GM21786 (cell line): ENCODE data around the gene LAMA5.

Source experiments
- ATAC-seq: cut with Tn5 transposase; IDR thresholded peaks from one replicate; pipeline ENCODE4 v1.9.1; 2021; ENCODE audit not compliant: unreplicated experiment

Gene LAMA5

DNA sequence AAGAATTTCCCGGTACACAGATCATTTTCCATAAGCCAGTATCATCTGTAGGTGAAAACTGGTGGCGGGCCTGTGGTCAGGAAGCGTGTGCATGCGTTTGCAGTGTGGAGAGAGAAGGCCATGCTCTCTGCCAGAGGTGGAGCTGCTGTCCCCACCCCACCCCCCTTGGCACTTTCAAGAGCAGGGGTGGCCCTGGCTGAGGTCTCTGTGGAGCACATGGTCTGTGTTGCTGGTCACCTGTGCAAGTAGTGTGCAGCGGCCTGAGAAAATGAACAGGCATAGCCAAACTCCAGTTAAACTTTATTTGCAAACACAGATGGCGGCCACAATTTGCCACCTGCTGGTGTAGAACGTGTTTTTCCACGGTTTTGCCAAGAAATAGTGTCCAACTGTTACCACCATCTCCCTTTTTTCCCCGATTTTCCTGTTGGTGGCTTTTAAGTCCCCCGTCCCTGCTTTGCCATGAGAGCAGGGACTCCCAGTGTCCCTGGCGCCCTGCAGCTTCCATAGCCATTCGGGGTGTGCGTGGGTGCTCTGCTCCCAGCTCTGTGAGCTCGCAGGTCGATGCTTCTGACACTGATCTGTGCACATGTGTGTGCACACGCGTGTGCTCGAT lies 61.9 kb downstream of the LAMA5 start:
- no peak for ATAC-seq

GRCh38 chr20:62304331-62305148 lies 62.6 kb downstream of the LAMA5 start:
- no peak for ATAC-seq

DNA sequence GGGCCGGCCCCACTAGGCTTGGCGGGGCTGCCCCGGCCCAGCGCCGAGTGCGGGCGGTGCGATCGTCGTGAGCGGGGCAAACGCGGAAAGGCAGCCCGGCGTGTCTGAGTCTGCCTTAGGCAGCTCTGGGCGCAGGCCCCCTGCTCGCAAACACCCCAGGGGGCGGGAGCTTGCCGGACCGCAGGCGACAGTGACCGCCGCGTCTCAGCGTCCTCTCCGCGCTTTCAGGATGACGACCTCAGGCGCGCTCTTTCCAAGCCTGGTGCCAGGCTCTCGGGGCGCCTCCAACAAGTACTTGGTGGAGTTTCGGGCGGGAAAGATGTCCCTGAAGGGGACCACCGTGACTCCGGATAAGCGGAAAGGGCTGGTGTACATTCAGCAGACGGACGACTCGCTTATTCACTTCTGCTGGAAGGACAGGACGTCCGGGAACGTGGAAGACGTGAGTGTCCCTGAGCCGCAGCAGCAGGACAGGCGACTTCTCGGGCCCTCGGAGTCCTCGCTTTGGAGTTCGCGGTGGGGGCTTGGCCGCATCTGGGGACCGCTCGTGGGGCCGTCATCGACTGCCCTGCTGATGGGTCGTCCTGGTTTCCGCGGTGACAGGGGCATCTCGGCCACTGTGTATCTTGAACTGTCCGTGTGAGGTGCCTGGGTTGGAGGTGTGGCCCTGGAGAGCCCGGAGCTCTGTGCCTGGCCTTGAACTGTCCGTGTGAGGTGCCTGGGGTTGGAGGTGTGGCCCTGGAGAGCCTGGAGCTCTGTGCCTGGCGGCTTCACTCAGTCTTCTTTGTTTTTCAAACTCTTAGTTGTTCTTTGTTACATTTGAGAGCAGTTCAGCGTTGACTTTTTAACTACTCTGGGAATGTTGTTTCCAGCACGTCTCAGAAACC lies 63.5 kb downstream of the LAMA5 start:
- ATAC-seq, result no peak

GRCh38 chr20:62303062-62303339 lies 64.1 kb downstream of the LAMA5 start:
- no peak for ATAC-seq

GRCh38 chr20:62302341-62303061 lies 64.6 kb downstream of the LAMA5 start, which contains the start of gene ADRM1:
Gene ADRM1 (plus strand): TSS chr20:62302997. CDS start chr20:62303569, 572 bp downstream.
- ATAC-seq, result peak; percentile 79

- ATAC-seq, result peak; percentile 48
These were observed 65.3 kb downstream of the LAMA5 start for GRCh38 chr20:62301773-62302340.

- ATAC-seq, result no peak
These were observed 65.9 kb downstream of the LAMA5 start for GRCh38 chr20:62301111-62301668.

- ATAC-seq, result no peak
These were observed 66.8 kb downstream of the LAMA5 start for GRCh38 chr20:62300319-62300718.

DNA sequence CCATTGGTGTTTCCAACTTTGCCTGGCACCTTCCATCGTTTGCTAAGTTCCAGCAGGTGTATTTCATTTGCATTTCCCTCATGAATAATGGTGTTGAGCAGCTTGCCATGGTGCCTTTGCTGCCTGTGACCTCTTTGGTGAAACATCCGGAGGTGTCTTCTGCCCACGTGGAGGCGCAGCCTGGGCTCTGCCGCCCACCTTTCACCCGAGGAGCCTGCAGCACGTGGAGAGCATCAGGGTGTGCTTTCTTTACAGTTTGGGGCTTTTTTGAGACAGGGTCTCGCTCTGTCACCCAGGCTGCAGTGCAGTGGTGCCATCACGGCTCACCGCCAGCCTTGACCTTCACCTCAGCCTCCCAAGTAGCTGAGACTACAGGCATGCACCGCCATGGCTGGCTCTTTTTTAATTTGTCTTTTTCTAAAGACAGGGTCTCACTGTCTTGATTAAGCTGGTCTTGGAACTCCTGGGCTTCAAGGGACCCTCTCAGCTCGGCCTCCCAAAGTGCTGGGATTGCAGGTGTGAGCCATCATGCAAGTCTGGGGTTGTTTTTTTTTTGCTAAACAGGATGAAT lies 67.4 kb downstream of the LAMA5 start:
- no peak for ATAC-seq

GRCh38 chr20:62298577-62299249 lies 68.4 kb downstream of the LAMA5 start:
- no peak for ATAC-seq

DNA sequence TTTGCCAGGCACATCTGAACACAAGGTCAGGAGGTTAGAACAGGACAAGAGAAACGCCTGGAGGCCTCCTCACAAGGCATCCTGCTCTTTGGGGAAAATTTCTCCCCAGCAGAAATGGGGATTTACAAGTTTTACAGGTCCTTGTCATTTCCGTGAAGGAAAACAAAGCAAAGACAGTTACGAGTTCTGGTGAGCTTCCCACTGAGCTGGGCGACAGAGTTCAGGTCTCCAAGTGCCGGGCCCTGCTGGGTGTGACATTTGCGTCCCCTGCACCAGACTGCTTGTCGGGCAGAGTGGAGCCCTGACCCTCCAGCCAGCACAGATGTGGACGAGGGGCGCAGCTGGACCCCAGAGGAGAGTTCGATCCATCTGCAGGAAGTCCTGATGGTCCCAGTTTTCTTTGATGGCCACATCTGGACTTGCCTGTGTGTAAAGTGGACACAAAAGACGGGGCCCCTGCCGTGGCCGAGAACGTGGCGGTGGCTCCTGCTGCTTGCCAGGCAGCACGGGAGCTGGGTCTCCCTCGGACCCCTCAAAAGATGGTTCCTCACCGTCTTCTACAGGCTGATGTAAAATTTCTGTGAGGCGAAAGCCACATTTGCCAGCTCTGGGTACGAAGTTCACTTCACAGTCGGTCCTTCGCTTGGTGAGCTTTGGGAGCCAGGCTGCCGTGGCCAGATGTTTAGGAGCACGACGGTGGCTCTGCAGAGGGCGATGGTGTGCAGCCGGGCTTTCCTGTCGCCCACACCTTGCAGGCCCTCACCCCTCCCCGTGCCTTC lies 69.5 kb downstream of the LAMA5 start:
- no peak for ATAC-seq

DNA sequence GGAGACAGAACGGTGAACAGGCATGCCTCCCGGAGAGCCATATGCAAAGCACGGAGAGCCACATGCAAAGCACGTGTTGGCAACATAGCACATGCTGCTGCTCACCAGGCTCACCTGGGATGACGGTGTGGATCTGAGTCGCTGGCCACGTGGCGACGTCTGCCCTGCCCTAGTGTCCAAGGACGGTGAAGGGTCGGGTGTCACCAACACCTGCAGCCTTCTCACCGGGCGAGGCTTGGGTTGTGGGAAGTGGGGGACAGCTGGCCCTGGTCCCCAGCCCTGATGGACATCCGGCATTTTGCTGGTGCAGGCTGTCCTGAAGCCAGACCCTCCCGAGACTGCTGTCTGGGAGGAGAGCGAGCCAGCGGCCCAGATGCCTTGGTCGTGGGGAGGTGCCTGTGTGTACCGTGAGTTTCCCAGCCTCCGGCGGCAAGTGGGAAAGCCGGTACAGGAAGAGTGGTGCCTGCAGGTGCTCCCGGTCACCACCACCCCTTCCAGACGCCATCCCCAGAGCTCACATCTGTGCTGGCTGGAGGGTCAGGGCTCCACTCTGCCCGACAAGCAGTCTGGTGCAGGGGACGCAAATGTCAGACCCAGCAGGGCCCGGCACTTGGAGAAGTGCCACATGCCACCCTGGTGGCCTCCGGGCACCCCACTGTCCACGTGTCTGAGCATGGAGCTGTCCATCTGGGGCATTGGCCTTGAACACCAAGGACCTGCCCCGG lies 70.2 kb downstream of the LAMA5 start:
- ATAC-seq, result no peak

DNA sequence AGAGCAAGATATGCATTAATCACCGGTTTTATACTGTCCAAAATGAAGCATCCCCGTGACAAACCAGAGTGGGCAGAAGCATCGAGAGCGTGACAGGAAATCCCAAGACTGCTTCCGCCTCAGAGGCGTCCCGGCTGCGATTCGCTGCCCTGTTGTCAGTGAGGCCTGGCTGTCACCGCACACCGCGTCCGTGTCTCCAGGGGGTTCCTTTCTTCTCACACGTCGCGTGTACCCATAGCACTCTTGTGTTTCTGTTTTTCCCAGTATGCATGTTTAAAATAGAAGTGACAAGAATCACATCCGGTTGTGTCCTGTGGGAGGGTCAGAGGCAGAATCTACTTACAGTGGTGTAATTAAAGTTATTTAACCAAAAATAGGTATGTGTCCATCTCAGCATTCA lies 72.6 kb downstream of the LAMA5 start:
- ATAC-seq, result no peak

DNA sequence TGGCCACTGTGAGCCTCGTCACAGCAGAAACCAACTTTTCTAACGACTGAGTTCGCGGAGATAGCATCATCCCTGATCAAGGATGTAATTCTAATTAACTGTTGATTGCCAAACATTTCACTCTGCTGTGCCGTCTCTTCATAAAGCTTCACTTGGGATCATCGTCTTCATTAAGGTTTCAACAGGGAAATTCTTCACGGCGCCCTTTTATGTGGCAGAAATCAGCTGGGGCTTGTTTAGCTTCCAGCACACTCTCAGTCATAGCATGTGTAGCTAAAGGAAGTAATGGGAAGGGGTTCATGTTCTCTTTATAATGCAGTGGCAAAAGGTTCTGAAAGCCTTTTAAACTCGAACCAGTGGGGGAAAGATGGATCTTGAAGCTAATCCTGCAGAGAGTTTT lies 73.2 kb downstream of the LAMA5 start:
- no peak for ATAC-seq

GRCh38 chr20:62293111-62293784 lies 73.9 kb downstream of the LAMA5 start:
- ATAC-seq, result no peak

- no peak for ATAC-seq
These were observed 75.0 kb downstream of the LAMA5 start for GRCh38 chr20:62292108-62292507.

- no peak for ATAC-seq
These were observed 75.7 kb downstream of the LAMA5 start for GRCh38 chr20:62291251-62292066.
